IMR-90 (cell line): ENCODE results near the gene TMEM117. TPM values are rescaled to one million over a fixed set of nuclear protein-coding genes. Genes with fewer than 3 reads are reported as not detected.

Source experiments
- ATAC-seq: fragments of 200-7000 bp; cut with Tn5 transposase; 2 replicates; pipeline ENCODE4 v1.9.1; 2020; ENCODE audit warnings: low read depth, mild to moderate bottlenecking, moderate library complexity
- BruUV-seq: library from RNA; stranded (reverse); fragments of 400-500 nt; replicated peaks from 2 replicates; lab custom pipeline; 2021; lab: Mats Ljungman, UMichigan
- CTCF ChIA-PET: fragments of 300-600 bp; formaldehyde crosslinking; extraction: SDS; loops from one replicate; lab custom pipeline; 2021; ENCODE audit warnings: antibody characterized with exemption; lab: Yijun Ruan, JAX
- POLR2A ChIA-PET: fragments of 300-600 bp; sonication (Branson Sonifier 250); formaldehyde crosslinking; loops from one replicate; lab custom pipeline; 2022; ENCODE audit warnings: antibody characterized with exemption; ENCODE audit not compliant: unreplicated experiment; lab: Charles Lee
- DNase-seq: peaks from one replicate; pipeline ENCODE4 v3.0.0; 2013
- H2AFZ ChIP-seq: replicated peaks from 2 replicates; pipeline ENCODE3; 2013; ENCODE audit warnings: low read length, mild to moderate bottlenecking; ENCODE audit not compliant: poor library complexity
- H2AK5ac ChIP-seq: 2 replicates; pipeline ENCODE4 v1.6.1; 2013; ENCODE audit warnings: low read depth, low read length, inconsistent platforms
- H2AK9ac ChIP-seq: replicated peaks from 2 replicates; pipeline ENCODE3; 2013; ENCODE audit warnings: mild to moderate bottlenecking, low read depth, low read length, moderate library complexity; ENCODE audit not compliant: poor library complexity
- H2BK120ac ChIP-seq: 2 replicates; pipeline ENCODE4 v1.6.1; 2013; ENCODE audit warnings: low read depth, low read length, inconsistent platforms
- H2BK15ac ChIP-seq: 3 replicates; pipeline ENCODE4 v1.6.1; 2013; ENCODE audit warnings: low read depth, low read length, inconsistent platforms
- H2BK20ac ChIP-seq: 2 replicates; pipeline ENCODE4 v1.6.1; 2013; ENCODE audit warnings: low read depth, mild to moderate bottlenecking, inconsistent platforms, low read length, moderate library complexity
- H2BK5ac ChIP-seq: 2 replicates; pipeline ENCODE4 v1.6.1; 2013; ENCODE audit warnings: mild to moderate bottlenecking, low read depth, low read length, inconsistent platforms; ENCODE audit not compliant: poor library complexity, severe bottlenecking
- H3K14ac ChIP-seq: replicated peaks from 2 replicates; pipeline ENCODE4 v1.6.1; 2013; ENCODE audit warnings: low read depth, low read length, inconsistent platforms
- H3K18ac ChIP-seq: 2 replicates; pipeline ENCODE4 v1.6.1; 2013; ENCODE audit warnings: low read depth, low read length, control low read depth
- H3K23ac ChIP-seq: 2 replicates; pipeline ENCODE4 v1.6.1; 2013; ENCODE audit warnings: low read depth, low read length, inconsistent platforms
- H3K27ac ChIP-seq: 2 replicates; pipeline ENCODE4 v1.5.1; 2013; ENCODE audit warnings: mild to moderate bottlenecking, control low read depth, low read length; ENCODE audit not compliant: insufficient read depth
- H3K27me3 ChIP-seq: 2 replicates; pipeline ENCODE4 v1.6.1; 2013; ENCODE audit warnings: low read length; ENCODE audit not compliant: control insufficient read depth, insufficient read depth
- H3K36me3 ChIP-seq: 2 replicates; pipeline ENCODE4 v1.6.1; 2013; ENCODE audit warnings: low read length, mixed read lengths; ENCODE audit not compliant: control insufficient read depth, insufficient read depth
- H3K4ac ChIP-seq: 2 replicates; pipeline ENCODE4 v1.6.1; 2013; ENCODE audit warnings: low read depth, low read length, inconsistent platforms
- H3K4me1 ChIP-seq: 2 replicates; pipeline ENCODE4 v1.6.1; 2013; ENCODE audit warnings: low read length, mixed read lengths; ENCODE audit not compliant: control insufficient read depth, insufficient read depth
- H3K4me2 ChIP-seq: 2 replicates; pipeline ENCODE4 v1.6.1; 2013; ENCODE audit warnings: low read depth, mild to moderate bottlenecking, control low read depth, low read length, moderate library complexity
- H3K4me3 ChIP-seq: 2 replicates; pipeline ENCODE4 v1.5.1; 2013; ENCODE audit warnings: low read depth, mild to moderate bottlenecking, control low read depth, low read length, moderate library complexity; ENCODE audit not compliant: insufficient read depth
- H3K56ac ChIP-seq: 2 replicates; pipeline ENCODE4 v1.6.1; 2013; ENCODE audit warnings: low read length, inconsistent platforms; ENCODE audit not compliant: insufficient read depth; ENCODE audit errors: extremely low read depth
- H3K79me1 ChIP-seq, 2 experiments: 2 replicates each; pipeline ENCODE4 v1.6.1; 2013; ENCODE audit warnings: low read length in 2 of 2, inconsistent platforms in 1 of 2, low read depth in 1 of 2
- H3K9ac ChIP-seq: 2 replicates; pipeline ENCODE4 v1.6.1; 2013; ENCODE audit warnings: low read depth, low read length, control low read depth
- H3K9me1 ChIP-seq: 2 replicates; pipeline ENCODE4 v1.6.1; 2013; ENCODE audit warnings: low read length, inconsistent platforms; ENCODE audit not compliant: insufficient read depth
- H3K9me3 ChIP-seq: 2 replicates; pipeline ENCODE4 v1.6.1; 2013; ENCODE audit warnings: low read length; ENCODE audit not compliant: control insufficient read depth, insufficient read depth
- H4K20me1 ChIP-seq: 2 replicates; pipeline ENCODE4 v1.6.1; 2013; ENCODE audit warnings: low read length, inconsistent platforms; ENCODE audit not compliant: insufficient read depth
- H4K5ac ChIP-seq: 2 replicates; pipeline ENCODE4 v1.6.1; 2013; ENCODE audit warnings: mild to moderate bottlenecking, low read depth, low read length, control low read depth
- H4K8ac ChIP-seq, 2 experiments: 2 replicates each; pipeline ENCODE4 v1.6.1; 2013; ENCODE audit warnings: low read depth in 2 of 2, low read length in 2 of 2, control low read depth in 1 of 2, inconsistent platforms in 1 of 2
- H4K91ac ChIP-seq: 2 replicates; pipeline ENCODE4 v1.6.1; 2013; ENCODE audit warnings: low read depth, low read length, inconsistent platforms; ENCODE audit not compliant: insufficient read depth
- BHLHE40 ChIP-seq: fragments of 150-350 bp; IDR thresholded peaks from 2 replicates; pipeline ENCODE4 v1.6.1; 2016; ENCODE audit warnings: mild to moderate bottlenecking, low read depth, low read length
- CHD1 ChIP-seq: IDR thresholded peaks from 2 replicates; pipeline ENCODE4 v1.6.1; 2012; ENCODE audit warnings: low read depth, low read length, improper control_type of control experiment
- CTCF ChIP-seq: conservative IDR thresholded peaks from 2 replicates; pipeline ENCODE4 v1.5.1; 2012; ENCODE audit warnings: mild to moderate bottlenecking, low read depth, low read length, improper control_type of control experiment
- ELK1 ChIP-seq: fragments of 150-350 bp; IDR thresholded peaks from 2 replicates; pipeline ENCODE4 v1.6.1; 2016; ENCODE audit warnings: low read depth, mild to moderate bottlenecking, low read length, moderate library complexity, borderline replicate concordance
- MAFK ChIP-seq: IDR thresholded peaks from 2 replicates; pipeline ENCODE4 v1.6.1; 2012; ENCODE audit warnings: low read depth, low read length, improper control_type of control experiment
- MAZ ChIP-seq: IDR thresholded peaks from 2 replicates; pipeline ENCODE4 v1.6.1; 2012; ENCODE audit warnings: low read depth, mild to moderate bottlenecking, low read length, improper control_type of control experiment, moderate library complexity, borderline replicate concordance
- MXI1 ChIP-seq: IDR thresholded peaks from 2 replicates; pipeline ENCODE4 v1.6.1; 2012; ENCODE audit warnings: low read depth, mild to moderate bottlenecking, low read length, moderate library complexity, borderline replicate concordance
- NFE2L2 ChIP-seq: fragments of 150-350 bp; IDR thresholded peaks from 2 replicates; pipeline ENCODE4 v1.6.1; 2016; ENCODE audit warnings: low read depth, mild to moderate bottlenecking, low read length
- POLR2A ChIP-seq: IDR thresholded peaks from 2 replicates; pipeline ENCODE4 v1.6.1; 2012; ENCODE audit warnings: mild to moderate bottlenecking, low read depth, low read length
- RAD21 ChIP-seq: IDR thresholded peaks from 2 replicates; pipeline ENCODE4 v1.6.1; 2012; ENCODE audit warnings: low read length, improper control_type of control experiment
- RCOR1 ChIP-seq: IDR thresholded peaks from 2 replicates; pipeline ENCODE4 v1.6.1; 2012; ENCODE audit warnings: mild to moderate bottlenecking, low read length, improper control_type of control experiment; ENCODE audit not compliant: insufficient replicate concordance
- RFX5 ChIP-seq: IDR thresholded peaks from 2 replicates; pipeline ENCODE4 v1.8.0; 2012; ENCODE audit warnings: low read depth, mild to moderate bottlenecking, low read length, moderate library complexity
- SMC3 ChIP-seq: fragments of 150-350 bp; IDR thresholded peaks from 2 replicates; pipeline ENCODE4 v1.6.1; 2016; ENCODE audit warnings: low read depth, mild to moderate bottlenecking, antibody characterized with exemption, low read length, moderate library complexity
- WGBS, 2 experiments: methylation state at CpG; one replicate each; pipeline versions ENCODE4 v1.1.5 to v1.1.7; 2013; ENCODE audit warnings: missing lambda C conversion rate in 2 of 2; ENCODE audit not compliant: insufficient read length in 1 of 2; ENCODE audit errors: extremely low coverage in 2 of 2; 5-methylcytosine and 5-hydroxymethylcytosine counted together
- dilution Hi-C: fragments of 300-500 bp; cut with HindIII; formaldehyde crosslinking; loops from one replicate; pipeline ENCODE4 v1.14.3; 2018; ENCODE audit warnings: low sequenced_read_pairs; ENCODE audit not compliant: unreplicated experiment
- in situ Hi-C: fragments of 300-500 bp; cut with MboI; formaldehyde crosslinking; loops from 3 replicates; pipeline ENCODE4 v1.14.3; 2019; ENCODE audit warnings: low sequenced_read_pairs, inconsistent platforms, mixed read lengths
- intact Hi-C: fragments of 100-400 bp; cut with micrococcal nuclease; formaldehyde crosslinking; loops from 2 replicates; pipeline ENCODE4 v1.10.0; 2022
- polyA plus RNA-seq, 3 experiments: library from polyadenylated mRNA; depleted of rRNA; stranded (reverse); fragments of >200 nt; gene quantifications; 2 replicates each; pipeline ENCODE4 v1.2.3, GENCODE V29; 2012; ENCODE audit warnings: low replicate concordance in 1 of 3
- total RNA-seq: library from RNA; depleted of rRNA; stranded (reverse); fragments of >200 nt; gene quantifications from 2 replicates; pipeline ENCODE4 v1.2.3, GENCODE V29; 2012

The TMEM117 gene
- total and polyA plus RNA-seq, 2 of the 4 experiments (the other 2 are of a cell fraction), result 8.7 to 21.0 TPM

GRCh38 chr12:43861015-43861839 lies 25.3 kb downstream of the TMEM117 start:
- Histone ChIP-seq H4K20me1 (no peaks in the 10 kb centered on the region), H3K18ac (peak overlapping the region; percentile 20; the same call in 1 of the 2 replicates), H3K4me3 (no peak overlapping the region), H4K5ac (peak overlapping the region; percentile 35; the same call in 1 of the 2 replicates), H3K9me1 (peaks cover 4% of the 10 kb centered on the region; the same call in 1 of the 2 replicates), H2BK120ac (peak overlapping the region; percentile 8; the same call in 1 of the 2 replicates), H2BK20ac (no peak overlapping the region; the same call in 1 of the 2 replicates), H3K27me3 (no peaks in the 10 kb centered on the region), H3K56ac (no peak overlapping the region), H3K4me1 (peaks cover 8% of the 10 kb centered on the region), H2AK5ac (no peak overlapping the region), H3K36me3 (no peaks in the 10 kb centered on the region), H2AFZ (peak overlapping the region; percentile 9), H3K14ac (peak overlapping the region; percentile 55; the same call in 1 of the 2 replicates), H3K79me1 (peaks cover 3 to 8% of the 10 kb centered on the region in 2 experiments; a peak in 1 of 4 replicates), H3K23ac (peak overlapping the region; percentile 65; the same call in 1 of the 2 replicates), H2BK15ac (no peak overlapping the region), H4K91ac (0 out of 2 replicates have a peak overlapping the region, but pooled peaks have one; percentile 2), H3K4ac (peak overlapping the region; percentile 19; the same call in 1 of the 2 replicates), H3K9me3 (no peaks in the 10 kb centered on the region), H3K27ac (no peak overlapping the region), H3K4me2 (peak overlapping the region; percentile 53; the same call in 1 of the 2 replicates), H2BK5ac (peak overlapping the region; percentile 49), H4K8ac (peak overlapping the region in 1 of 2 experiments; percentile 61; a peak in 1 of 4 replicates), H2AK9ac (peak overlapping the region; percentile 10), H3K9ac (no peak overlapping the region)
- DNase-seq, result peak; percentile 49
- BruUV-seq, result no TSS peak
- in situ Hi-C loops, result no loop called here
- peak; percentile 85 for ATAC-seq
- ChIA-PET CTCF (interaction anchor here (0.6 to 1.4 kb wide), 2 partner anchors 11 to 30 kb away, joined by 4 to 5 read pairs; no protein-coding TSS in a partner anchor), POLR2A (no interaction called here)
- intact Hi-C loops, result no loop called here
- dilution Hi-C loops, result no loop called here
- no CpG with 5 or more reads among the region's 7 CpGs for WGBS, 2 experiments
- TF ChIP-seq MAZ (no peak), RAD21 (no peak), MXI1 (no peak), POLR2A (no peak), BHLHE40 (no peak), MAFK (no peak), CHD1 (no peak), RCOR1 (no peak), SMC3 (no peak), RFX5 (no peak), NFE2L2 (no peak), CTCF (no peak), ELK1 (no peak)
